ENCODE data around the gene CMTM1. TPM values are rescaled to one million over a fixed set of nuclear protein-coding genes. Genes with fewer than 3 reads are reported as not detected.
"Not testable (repeated sequence)": the region's sequence is repeated elsewhere in the genome, so short reads cannot be mapped to it uniquely, and the experiment has no call there.

CMTM1 gene
- total and polyA plus RNA-seq, 9 donors: 4.2 to 9.7 (median 6.6) TPM

- no peaks in the 10 kb centered on the region for H3K9me3 ChIP-seq (replicated peaks; ENCODE audit: control insufficient read depth, low read depth, low read length)
- H3K4me1 ChIP-seq (ENCODE audit: control insufficient read depth, insufficient read depth, low read length): peaks cover 7% of the 10 kb centered on the region
- H3K4me3 ChIP-seq (ENCODE audit: low read length): no peak overlapping the region
- no peak for DNase-seq
- H3K36me3 ChIP-seq (ENCODE audit: control insufficient read depth, insufficient read depth, low read length): peaks cover 9% of the 10 kb centered on the region
- no peaks in the 10 kb centered on the region for H3K27me3 ChIP-seq (ENCODE audit: control insufficient read depth, insufficient read depth, low read length)
- WGBS (ENCODE audit: insufficient coverage): 63% methylated on average over 1 of the region's 3 CpGs
- no peak overlapping the region for H3K27ac ChIP-seq (ENCODE audit: low read length)
These were observed 56.6 kb downstream of the CMTM1 start for GRCh38 chr16:66622863-66623262.

GRCh38 chr16:66623755-66624154 lies 57.5 kb downstream of the CMTM1 start:
- Histone ChIP-seq H3K4me1 (ENCODE audit: control insufficient read depth, insufficient read depth, low read length) (peaks cover 7% of the 10 kb centered on the region), H3K9me3 (replicated peaks; ENCODE audit: control insufficient read depth, low read depth, low read length) (no peaks in the 10 kb centered on the region), H3K4me3 (ENCODE audit: low read length) (no peak overlapping the region), H3K27me3 (ENCODE audit: control insufficient read depth, insufficient read depth, low read length) (no peaks in the 10 kb centered on the region), H3K36me3 (ENCODE audit: control insufficient read depth, insufficient read depth, low read length) (peaks cover 9% of the 10 kb centered on the region), H3K27ac (ENCODE audit: low read length) (no peak overlapping the region)
- WGBS (ENCODE audit: insufficient coverage): no CpG with 5 or more reads among the region's 3 CpGs
- DNase-seq: no peak

GRCh38 chr16:66627611-66628378 lies 61.6 kb downstream of the CMTM1 start:
- not testable (repeated sequence) for H3K27ac ChIP-seq (ENCODE audit: low read length); H3K4me3 ChIP-seq (ENCODE audit: low read length); H3K27me3 ChIP-seq (ENCODE audit: control insufficient read depth, insufficient read depth, low read length); H3K9me3 ChIP-seq (replicated peaks; ENCODE audit: control insufficient read depth, low read depth, low read length); DNase-seq; H3K4me1 ChIP-seq (ENCODE audit: control insufficient read depth, insufficient read depth, low read length); H3K36me3 ChIP-seq (ENCODE audit: control insufficient read depth, insufficient read depth, low read length)
- WGBS (ENCODE audit: insufficient coverage): 83% methylated on average over 8 of the region's 17 CpGs

Other genes with a start within 250 kb of the CMTM1 start
- 50.9 TPM for gene CDH5, start 199.7 kb upstream of the CMTM1 start, total RNA-seq
- gene CDH5, start 199.7 kb upstream of the CMTM1 start, polyA plus RNA-seq (ENCODE audit: insufficient read depth in 1 of 8, insufficient read length in 8 of 8, low replicate concordance in 1 of 8): 100 to 1,000 TPM in 1 of 8 donors, 10 to 100 TPM in 7; 75.6 to 100 (median 89.9) TPM
- 0.40 TPM for gene BEAN1, start 139.1 kb upstream of the CMTM1 start, total RNA-seq
- 1 to 10 TPM in 2 of 8 donors, under 1 TPM in 6; 0.71 to 2.1 (median 0.87) TPM for gene BEAN1, start 139.1 kb upstream of the CMTM1 start, polyA plus RNA-seq (ENCODE audit: insufficient read depth in 1 of 8, insufficient read length in 8 of 8, low replicate concordance in 1 of 8)
- 18.8 TPM for gene TK2, start 16.3 kb upstream of the CMTM1 start, total RNA-seq
- gene TK2, start 16.3 kb upstream of the CMTM1 start, polyA plus RNA-seq (ENCODE audit: insufficient read depth in 1 of 8, insufficient read length in 8 of 8, low replicate concordance in 1 of 8): 10 to 100 TPM; 13.6 to 17.0 (median 15.0) TPM
- gene CKLF, start 13.9 kb upstream of the CMTM1 start, total RNA-seq: 46.6 TPM
- gene CKLF, start 13.9 kb upstream of the CMTM1 start, polyA plus RNA-seq (ENCODE audit: insufficient read depth in 1 of 8, insufficient read length in 8 of 8, low replicate concordance in 1 of 8): 10 to 100 TPM; 21.9 to 42.5 (median 29.6) TPM
- 0.35 TPM for gene CMTM2, start 13.0 kb downstream of the CMTM1 start, total RNA-seq
- under 1 TPM; 0.25 to 0.68 (median 0.47) TPM for gene CMTM2, start 13.0 kb downstream of the CMTM1 start, polyA plus RNA-seq (ENCODE audit: insufficient read depth in 1 of 8, insufficient read length in 8 of 8, low replicate concordance in 1 of 8)
- 19.0 TPM for gene CMTM3, start 38.3 kb downstream of the CMTM1 start, total RNA-seq
- gene CMTM3, start 38.3 kb downstream of the CMTM1 start, polyA plus RNA-seq (ENCODE audit: insufficient read depth in 1 of 8, insufficient read length in 8 of 8, low replicate concordance in 1 of 8): 10 to 100 TPM; 52.8 to 82.7 (median 68.4) TPM
- gene CMTM4, start 130.3 kb downstream of the CMTM1 start, total RNA-seq: 8.1 TPM
- 10 to 100 TPM in 5 of 8 donors, 1 to 10 TPM in 3; 7.5 to 15.5 (median 10.5) TPM for gene CMTM4, start 130.3 kb downstream of the CMTM1 start, polyA plus RNA-seq (ENCODE audit: insufficient read depth in 1 of 8, insufficient read length in 8 of 8, low replicate concordance in 1 of 8)
- gene DYNC1LI2, start 185.2 kb downstream of the CMTM1 start, total RNA-seq: 76.3 TPM
- 100 to 1,000 TPM in 1 of 8 donors, 10 to 100 TPM in 7; 61.0 to 102 (median 78.8) TPM for gene DYNC1LI2, start 185.2 kb downstream of the CMTM1 start, polyA plus RNA-seq (ENCODE audit: insufficient read depth in 1 of 8, insufficient read length in 8 of 8, low replicate concordance in 1 of 8)
- gene TERB1, start 235.1 kb downstream of the CMTM1 start, total RNA-seq: not detected
- under 1 TPM in 3 of 8 donors, not detected in 5; 0.10 to 0.21 (median 0.11) TPM for gene TERB1, start 235.1 kb downstream of the CMTM1 start, polyA plus RNA-seq (ENCODE audit: insufficient read depth in 1 of 8, insufficient read length in 8 of 8, low replicate concordance in 1 of 8)